Calu3 (cell line): Measurements from ENCODE around the gene SLC50A1. TPM values are rescaled to one million over a fixed set of nuclear protein-coding genes. Genes with fewer than 3 reads are reported as not detected.
A peak's percentile ranks its signal among the peaks of the same experiment; 100 is the strongest.

Source experiments
- BruUV-seq: library from RNA; stranded (reverse); fragments of 400-500 nt; replicated peaks from 2 replicates; lab custom pipeline; 2021; lab: Mats Ljungman, UMichigan
- CTCF ChIA-PET: fragments of 300-600 bp; sonication (Branson Sonifier 250); formaldehyde crosslinking; loops from one replicate; lab custom pipeline; 2022; ENCODE audit warnings: antibody characterized with exemption; lab: Charles Lee
- DNase-seq: peaks from one replicate; pipeline ENCODE4 v3.0.0; 2022
- H3K27ac Mint-ChIP-seq: one replicate; pipeline ENCODE4 v1.8.0; 2022; ENCODE audit warnings: mixed read lengths; ENCODE audit not compliant: unreplicated experiment
- H3K27me3 Mint-ChIP-seq: one replicate; pipeline ENCODE4 v1.8.0; 2022; ENCODE audit warnings: mixed read lengths; ENCODE audit not compliant: unreplicated experiment
- H3K36me3 Mint-ChIP-seq: one replicate; pipeline ENCODE4 v1.8.0; 2022; ENCODE audit warnings: mild to moderate bottlenecking, moderate library complexity, mixed read lengths; ENCODE audit not compliant: insufficient read depth, unreplicated experiment
- H3K4me1 Mint-ChIP-seq: one replicate; pipeline ENCODE4 v1.8.0; 2022; ENCODE audit warnings: mild to moderate bottlenecking, low read depth, mixed read lengths; ENCODE audit not compliant: unreplicated experiment
- H3K4me3 Mint-ChIP-seq: one replicate; pipeline ENCODE4 v1.8.0; 2022; ENCODE audit warnings: mild to moderate bottlenecking, low read depth, moderate library complexity, mixed read lengths; ENCODE audit not compliant: unreplicated experiment
- H3K9me3 Mint-ChIP-seq: one replicate; pipeline ENCODE4 v1.8.0; 2022; ENCODE audit warnings: low read depth, mixed read lengths; ENCODE audit not compliant: unreplicated experiment
- CTCF ChIP-seq: fragments of 200-600 bp; IDR thresholded peaks from one replicate; pipeline ENCODE4 v1.8.0; 2022; ENCODE audit warnings: antibody characterized with exemption; ENCODE audit not compliant: unreplicated experiment
- intact Hi-C: fragments of 100-400 bp; cut with micrococcal nuclease; formaldehyde crosslinking; loops from one replicate; pipeline ENCODE4 v1.10.0; 2022; ENCODE audit not compliant: unreplicated experiment
- total RNA-seq: library from RNA; stranded (reverse); gene quantifications from 2 replicates; pipeline ENCODE4 v1.2.3, GENCODE V29; 2022

SLC50A1 gene
- total RNA-seq, 1 experiment from 2014 or later = 68.5 TPM

- H3K4me3 Mint-ChIP-seq = peak overlapping the region; percentile 96
- no TSS peak for BruUV-seq
These were observed 39.0 kb downstream of the SLC50A1 start for GRCh38 chr1:155174324-155175280.

GRCh38 chr1:155175281-155175926, 39.8 kb downstream of the SLC50A1 start:
- intact Hi-C loops = no loop called here
- Mint-ChIP-seq H3K27me3 (peaks cover 21% of the 10 kb centered on the region), H3K4me3 (no peak overlapping the region), H3K4me1 (peaks cover 46% of the 10 kb centered on the region), H3K36me3 (peaks cover 36% of the 10 kb centered on the region), H3K9me3 (no peaks in the 10 kb centered on the region), H3K27ac (no peak overlapping the region)
- TF ChIP-seq CTCF = no peak
- DNase-seq = no peak
- CTCF ChIA-PET = interaction anchor here (0.7 to 3.8 kb wide), 5 partner anchors 17 to 84 kb away, joined by 3 to 32 read pairs (median 5); partner anchors contain the start of gene THBS3
- no TSS peak for BruUV-seq

More at GRCh38 chr1:155174324-155175280, 39.0 kb downstream of the SLC50A1 start:
- Mint-ChIP-seq H3K36me3 (peaks cover 39% of the 10 kb centered on the region), H3K9me3 (no peaks in the 10 kb centered on the region), H3K4me1 (peaks cover 46% of the 10 kb centered on the region), H3K27me3 (peaks cover 21% of the 10 kb centered on the region), H3K27ac (peak overlapping the region; percentile 83)
- CTCF ChIA-PET = interaction anchor here (1.2 to 3.8 kb wide), 5 partner anchors 11 to 83 kb away, joined by 3 to 32 read pairs (median 19); partner anchors contain the start of gene THBS3
- intact Hi-C loops = no loop called here
- no peak for TF ChIP-seq CTCF
- no peak for DNase-seq

- intact Hi-C loops = loop anchor here (1.0 to 2.0 kb wide), 2 partner anchors 17 to 50 kb away; no protein-coding TSS in a partner anchor
- H3K27ac Mint-ChIP-seq = no peak overlapping the region
- DNase-seq = peak; percentile 55
These were observed 40.3 kb downstream of the SLC50A1 start for GRCh38 chr1:155175927-155176371.

More at GRCh38 chr1:155175927-155176371, 40.3 kb downstream of the SLC50A1 start:
- CTCF ChIA-PET = interaction anchor here (0.7 to 3.1 kb wide), 4 partner anchors 16 to 33 kb away, joined by 3 to 20 read pairs (median 4); partner anchors contain the start of gene THBS3
- Mint-ChIP-seq H3K9me3 (no peaks in the 10 kb centered on the region), H3K4me1 (peaks cover 46% of the 10 kb centered on the region), H3K36me3 (peaks cover 31% of the 10 kb centered on the region), H3K4me3 (no peak overlapping the region), H3K27me3 (peaks cover 21% of the 10 kb centered on the region)
- TF ChIP-seq CTCF = no peak
- BruUV-seq = no TSS peak
